ENCODE results near the gene PADI1.

The PADI1 gene

GRCh38 chr1:17280436-17280835, 75.5 kb downstream of the PADI1 start:
- no peak for DNase-seq (ENCODE audit: low spot score)
- Mint-ChIP-seq H3K4me1 (ENCODE audit: low read depth) (no peaks in the 10 kb centered on the region), H3K27ac (no peak overlapping the region), H3K9me3 (no peaks in the 10 kb centered on the region), H3K4me3 (no peak overlapping the region), H3K36me3 (ENCODE audit: low read depth) (no peaks in the 10 kb centered on the region), H3K27me3 (ENCODE audit: low read depth) (peaks cover 7% of the 10 kb centered on the region)

GRCh38 chr1:17280894-17281293, 76.0 kb downstream of the PADI1 start:
- Mint-ChIP-seq H3K4me1 (ENCODE audit: low read depth) (no peaks in the 10 kb centered on the region), H3K27ac (no peak overlapping the region), H3K36me3 (ENCODE audit: low read depth) (no peaks in the 10 kb centered on the region), H3K27me3 (ENCODE audit: low read depth) (peaks cover 4% of the 10 kb centered on the region), H3K9me3 (no peaks in the 10 kb centered on the region), H3K4me3 (no peak overlapping the region)
- no peak for DNase-seq (ENCODE audit: low spot score)

- Mint-ChIP-seq H3K4me1 (ENCODE audit: low read depth) (no peaks in the 10 kb centered on the region), H3K27ac (no peak overlapping the region), H3K9me3 (no peaks in the 10 kb centered on the region), H3K27me3 (ENCODE audit: low read depth) (peaks cover 4% of the 10 kb centered on the region), H3K36me3 (ENCODE audit: low read depth) (no peaks in the 10 kb centered on the region), H3K4me3 (no peak overlapping the region)
- DNase-seq (ENCODE audit: low spot score), result no peak
Measured at GRCh38 chr1:17281775-17282181, 76.8 kb downstream of the PADI1 start.

- H3K27ac Mint-ChIP-seq, result no peak overlapping the region
- H3K4me1 Mint-ChIP-seq (ENCODE audit: low read depth), result no peaks in the 10 kb centered on the region
- no peaks in the 10 kb centered on the region for H3K9me3 Mint-ChIP-seq
- DNase-seq (ENCODE audit: low spot score), result no peak
- no peak overlapping the region for H3K4me3 Mint-ChIP-seq
- H3K36me3 Mint-ChIP-seq (ENCODE audit: low read depth), result no peaks in the 10 kb centered on the region
- peaks cover 4% of the 10 kb centered on the region for H3K27me3 Mint-ChIP-seq (ENCODE audit: low read depth)
Measured at GRCh38 chr1:17282836-17283235, 77.9 kb downstream of the PADI1 start.

DNA sequence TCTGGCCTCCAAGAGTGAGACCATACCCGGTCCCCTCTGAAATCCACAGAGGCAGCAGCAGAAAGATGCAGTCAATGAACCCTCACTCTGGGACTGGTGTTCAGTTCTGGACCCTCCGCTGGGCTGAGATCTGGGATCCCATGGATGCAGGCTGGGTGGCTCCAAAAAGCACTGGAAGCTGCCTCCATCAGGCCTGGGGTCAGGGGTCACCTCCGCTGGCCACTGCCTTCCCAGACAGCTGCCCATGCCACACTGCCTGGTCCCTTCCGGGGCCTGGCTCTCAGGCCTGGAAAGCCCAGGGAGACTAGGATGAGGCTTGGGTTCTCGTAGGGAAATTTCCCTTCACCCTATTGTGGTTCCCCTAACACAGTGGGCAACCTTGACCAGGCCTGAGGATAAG, 81.7 kb downstream of the PADI1 start:
- DNase-seq (ENCODE audit: low spot score), result no peak
- Mint-ChIP-seq H3K27ac (no peak overlapping the region), H3K36me3 (ENCODE audit: low read depth) (no peaks in the 10 kb centered on the region), H3K9me3 (no peaks in the 10 kb centered on the region), H3K4me3 (no peak overlapping the region), H3K4me1 (ENCODE audit: low read depth) (no peaks in the 10 kb centered on the region), H3K27me3 (ENCODE audit: low read depth) (peaks cover 8% of the 10 kb centered on the region)

DNA sequence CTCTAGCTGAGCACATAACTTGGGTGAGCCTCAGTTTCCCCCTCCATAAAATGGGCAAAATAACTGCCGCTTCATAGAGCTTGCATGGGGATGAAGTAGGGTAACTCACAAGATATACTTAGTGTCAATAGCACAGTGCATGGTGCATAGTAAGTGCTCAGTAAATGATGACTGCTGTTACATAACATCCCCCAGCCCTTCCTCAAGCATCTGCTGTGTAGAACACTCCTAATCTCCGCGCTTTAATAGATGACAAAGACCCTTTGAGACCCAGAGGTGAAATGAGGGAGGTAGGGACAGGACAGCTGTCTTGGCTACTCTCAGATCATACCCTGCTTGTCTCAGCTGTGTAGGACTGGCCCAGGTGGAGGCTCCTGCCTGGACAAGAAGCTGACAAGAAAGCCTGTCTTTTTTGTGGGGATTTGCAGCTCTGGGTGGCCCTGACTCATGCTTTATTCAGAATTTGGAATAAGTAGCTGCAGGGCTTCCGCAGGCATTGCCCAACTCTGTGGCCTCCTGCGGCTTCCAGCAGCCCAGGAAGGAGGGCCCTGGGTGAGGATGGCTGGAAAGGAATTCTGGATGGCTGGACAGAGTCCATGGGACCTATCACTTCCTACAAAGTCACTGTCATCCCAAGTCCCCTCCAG, 82.3 kb downstream of the PADI1 start:
- Mint-ChIP-seq H3K27me3 (ENCODE audit: low read depth) (peaks cover 4% of the 10 kb centered on the region), H3K27ac (no peak overlapping the region), H3K36me3 (ENCODE audit: low read depth) (no peaks in the 10 kb centered on the region), H3K4me1 (ENCODE audit: low read depth) (no peaks in the 10 kb centered on the region), H3K9me3 (no peaks in the 10 kb centered on the region), H3K4me3 (no peak overlapping the region)
- no peak for DNase-seq (ENCODE audit: low spot score)

GRCh38 chr1:17289721-17290120, 84.8 kb downstream of the PADI1 start:
- Mint-ChIP-seq H3K27me3 (ENCODE audit: low read depth) (peaks cover 3% of the 10 kb centered on the region), H3K4me1 (ENCODE audit: low read depth) (no peaks in the 10 kb centered on the region), H3K36me3 (ENCODE audit: low read depth) (no peaks in the 10 kb centered on the region), H3K27ac (no peak overlapping the region), H3K4me3 (no peak overlapping the region), H3K9me3 (no peaks in the 10 kb centered on the region)
- DNase-seq (ENCODE audit: low spot score), result no peak

DNA sequence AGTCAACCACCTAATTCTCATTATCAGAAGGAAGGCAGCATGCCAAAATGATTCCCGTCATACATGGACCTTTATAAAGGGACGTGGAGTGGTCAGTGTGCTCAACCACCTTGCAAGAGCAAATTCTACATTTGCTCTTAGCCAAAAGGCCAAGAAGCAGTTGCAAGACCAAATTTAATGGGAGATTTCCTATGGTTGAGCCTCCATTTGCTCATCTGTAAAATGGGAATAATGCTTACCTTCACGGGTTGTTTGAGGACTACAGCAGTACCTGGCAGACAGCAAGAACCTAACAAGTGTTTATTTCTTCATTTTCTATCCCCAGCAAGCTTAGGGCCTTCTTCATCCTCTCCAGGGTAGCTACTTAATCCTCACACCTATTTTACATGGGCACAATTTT, 85.6 kb downstream of the PADI1 start:
- DNase-seq (ENCODE audit: low spot score), result no peak
- Mint-ChIP-seq H3K27ac (no peak overlapping the region), H3K9me3 (no peaks in the 10 kb centered on the region), H3K27me3 (ENCODE audit: low read depth) (peaks cover 3% of the 10 kb centered on the region), H3K36me3 (ENCODE audit: low read depth) (no peaks in the 10 kb centered on the region), H3K4me1 (ENCODE audit: low read depth) (no peaks in the 10 kb centered on the region), H3K4me3 (no peak overlapping the region)

DNA sequence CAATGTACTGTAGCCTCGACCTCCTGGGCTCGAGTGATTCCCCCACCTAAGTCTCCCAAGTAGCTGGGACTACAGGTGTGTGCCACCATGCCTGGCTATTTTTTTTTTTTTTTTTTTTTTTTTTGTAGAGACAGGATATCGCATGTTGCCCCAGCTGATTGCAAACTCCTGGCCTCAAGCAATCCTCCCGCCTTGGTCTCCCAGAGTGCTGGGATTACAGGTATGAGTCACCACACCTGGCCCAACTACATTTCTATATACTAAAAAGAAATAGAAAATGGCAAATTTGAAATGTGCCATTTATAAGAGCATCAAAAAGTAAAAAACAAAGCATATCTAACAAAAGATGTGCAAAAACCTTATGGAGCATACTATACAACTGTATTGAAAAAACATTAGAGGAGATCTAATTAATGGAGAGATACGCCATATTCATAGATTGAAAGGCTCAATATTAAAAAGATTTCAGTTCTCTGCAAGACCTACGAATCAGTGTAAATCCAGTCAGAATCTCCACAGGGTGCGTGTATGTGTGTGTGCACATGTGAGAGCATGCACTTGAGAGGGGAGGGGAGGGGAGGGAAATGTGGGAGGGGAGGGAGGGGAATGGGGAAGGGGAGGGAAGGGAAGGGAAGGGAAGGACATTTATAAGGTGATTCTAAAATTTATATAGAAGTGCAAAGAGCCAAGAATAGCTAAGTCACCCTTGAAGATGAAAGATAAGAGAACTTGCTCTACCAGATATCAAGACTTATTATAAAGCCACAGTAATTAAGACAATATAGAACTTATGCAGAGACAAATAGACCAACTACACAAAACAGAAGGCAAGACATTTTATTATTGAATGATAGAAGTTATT, 87.6 kb downstream of the PADI1 start:
- peaks cover 3% of the 10 kb centered on the region for H3K27me3 Mint-ChIP-seq (ENCODE audit: low read depth)
- H3K27ac Mint-ChIP-seq, result no peak overlapping the region
- no peak overlapping the region for H3K4me3 Mint-ChIP-seq
- no peak for DNase-seq (ENCODE audit: low spot score)
- no peaks in the 10 kb centered on the region for H3K9me3 Mint-ChIP-seq
- H3K36me3 Mint-ChIP-seq (ENCODE audit: low read depth), result no peaks in the 10 kb centered on the region
- no peaks in the 10 kb centered on the region for H3K4me1 Mint-ChIP-seq (ENCODE audit: low read depth)

GRCh38 chr1:17293681-17294425, 88.9 kb downstream of the PADI1 start:
- Mint-ChIP-seq H3K27me3 (ENCODE audit: low read depth) (peaks cover 3% of the 10 kb centered on the region), H3K36me3 (ENCODE audit: low read depth) (no peaks in the 10 kb centered on the region), H3K4me1 (ENCODE audit: low read depth) (no peaks in the 10 kb centered on the region), H3K4me3 (no peak overlapping the region), H3K9me3 (no peaks in the 10 kb centered on the region), H3K27ac (no peak overlapping the region)
- DNase-seq (ENCODE audit: low spot score), result no peak

- H3K4me1 Mint-ChIP-seq (ENCODE audit: low read depth), result no peaks in the 10 kb centered on the region
- H3K36me3 Mint-ChIP-seq (ENCODE audit: low read depth), result no peaks in the 10 kb centered on the region
- H3K9me3 Mint-ChIP-seq, result no peaks in the 10 kb centered on the region
- peaks cover 3% of the 10 kb centered on the region for H3K27me3 Mint-ChIP-seq (ENCODE audit: low read depth)
- DNase-seq (ENCODE audit: low spot score), result no peak
- no peak overlapping the region for H3K4me3 Mint-ChIP-seq
- H3K27ac Mint-ChIP-seq, result no peak overlapping the region
Measured at GRCh38 chr1:17295292-17295691, 90.4 kb downstream of the PADI1 start.
